BE2C (cell line): ENCODE measurements around the gene SMIM44.
A peak's percentile ranks its signal among the peaks of the same experiment; 100 is the strongest.

Source experiments
- DNase-seq: peaks from one replicate; pipeline ENCODE4 v3.0.0-alpha.2; 2020
- H3K27me3 ChIP-seq: fragments of 250-450 bp; sonication (Bioruptor Pico); 2 replicates; pipeline ENCODE4 v1.5.1; 2020; ENCODE audit warnings: mild to moderate bottlenecking
- H3K36me3 ChIP-seq: fragments of 250-450 bp; sonication (Bioruptor Pico); 2 replicates; pipeline ENCODE4 v1.5.1; 2020; ENCODE audit warnings: mild to moderate bottlenecking
- H3K4me1 ChIP-seq: fragments of 250-450 bp; sonication (Bioruptor Pico); 2 replicates; pipeline ENCODE4 v1.5.1; 2020
- H3K4me3 ChIP-seq: 2 replicates; pipeline ENCODE4 v1.5.1; 2011; ENCODE audit warnings: low read depth, low read length
- H3K9me3 ChIP-seq: fragments of 250-450 bp; sonication (Bioruptor Pico); 2 replicates; pipeline ENCODE4 v1.5.1; 2020
- TF ChIP-seq, protein P1 (sequence below): IDR thresholded peaks from 2 replicates; pipeline ENCODE4 v1.5.1; 2012; ENCODE audit warnings: mild to moderate bottlenecking, low read depth, low read length

Gene SMIM44

DNA sequence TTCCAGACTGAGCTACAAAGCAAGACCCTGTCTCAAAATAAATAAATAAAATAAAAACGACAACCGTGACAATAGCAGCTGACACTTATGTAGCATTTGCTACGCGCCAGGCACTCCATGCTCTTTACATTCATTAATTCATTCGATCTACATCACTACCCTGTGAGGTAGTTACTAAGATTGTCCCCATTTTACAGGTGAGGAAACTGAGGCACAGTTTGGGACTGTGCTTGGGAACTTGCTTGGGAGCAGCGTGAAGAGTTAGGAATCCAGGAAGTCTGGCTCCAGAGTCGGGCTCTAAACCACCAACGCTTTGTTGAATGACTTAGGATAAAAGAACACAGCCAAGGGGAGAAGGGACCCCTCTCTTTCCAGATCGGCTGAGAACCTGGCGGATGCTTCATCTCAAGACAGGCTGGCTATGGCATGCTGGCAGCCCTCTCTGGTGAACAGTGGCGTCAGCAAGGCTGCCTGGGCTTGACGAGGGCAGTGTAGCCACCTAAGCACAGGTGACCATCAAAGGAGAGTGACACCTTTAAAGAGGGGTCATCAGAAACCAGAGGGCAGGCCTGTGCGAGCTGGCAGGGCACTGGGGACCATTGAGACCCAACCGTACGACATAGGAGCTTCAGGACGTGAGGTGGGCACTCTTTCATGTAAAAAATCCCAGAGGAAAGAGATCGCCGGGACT is 16.6 kb upstream of the SMIM44 start:
- Histone ChIP-seq H3K4me3 (peak overlapping the region; percentile 100), H3K36me3 (peaks cover 24% of the 10 kb centered on the region), H3K4me1 (no peaks in the 10 kb centered on the region; the same call in none of the 2 replicates), H3K27me3 (no peaks in the 10 kb centered on the region), H3K9me3 (no peaks in the 10 kb centered on the region)
- TF ChIP-seq, protein P1, sequence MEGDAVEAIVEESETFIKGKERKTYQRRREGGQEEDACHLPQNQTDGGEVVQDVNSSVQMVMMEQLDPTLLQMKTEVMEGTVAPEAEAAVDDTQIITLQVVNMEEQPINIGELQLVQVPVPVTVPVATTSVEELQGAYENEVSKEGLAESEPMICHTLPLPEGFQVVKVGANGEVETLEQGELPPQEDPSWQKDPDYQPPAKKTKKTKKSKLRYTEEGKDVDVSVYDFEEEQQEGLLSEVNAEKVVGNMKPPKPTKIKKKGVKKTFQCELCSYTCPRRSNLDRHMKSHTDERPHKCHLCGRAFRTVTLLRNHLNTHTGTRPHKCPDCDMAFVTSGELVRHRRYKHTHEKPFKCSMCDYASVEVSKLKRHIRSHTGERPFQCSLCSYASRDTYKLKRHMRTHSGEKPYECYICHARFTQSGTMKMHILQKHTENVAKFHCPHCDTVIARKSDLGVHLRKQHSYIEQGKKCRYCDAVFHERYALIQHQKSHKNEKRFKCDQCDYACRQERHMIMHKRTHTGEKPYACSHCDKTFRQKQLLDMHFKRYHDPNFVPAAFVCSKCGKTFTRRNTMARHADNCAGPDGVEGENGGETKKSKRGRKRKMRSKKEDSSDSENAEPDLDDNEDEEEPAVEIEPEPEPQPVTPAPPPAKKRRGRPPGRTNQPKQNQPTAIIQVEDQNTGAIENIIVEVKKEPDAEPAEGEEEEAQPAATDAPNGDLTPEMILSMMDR: no peak
- DNase-seq: no peak

DNA sequence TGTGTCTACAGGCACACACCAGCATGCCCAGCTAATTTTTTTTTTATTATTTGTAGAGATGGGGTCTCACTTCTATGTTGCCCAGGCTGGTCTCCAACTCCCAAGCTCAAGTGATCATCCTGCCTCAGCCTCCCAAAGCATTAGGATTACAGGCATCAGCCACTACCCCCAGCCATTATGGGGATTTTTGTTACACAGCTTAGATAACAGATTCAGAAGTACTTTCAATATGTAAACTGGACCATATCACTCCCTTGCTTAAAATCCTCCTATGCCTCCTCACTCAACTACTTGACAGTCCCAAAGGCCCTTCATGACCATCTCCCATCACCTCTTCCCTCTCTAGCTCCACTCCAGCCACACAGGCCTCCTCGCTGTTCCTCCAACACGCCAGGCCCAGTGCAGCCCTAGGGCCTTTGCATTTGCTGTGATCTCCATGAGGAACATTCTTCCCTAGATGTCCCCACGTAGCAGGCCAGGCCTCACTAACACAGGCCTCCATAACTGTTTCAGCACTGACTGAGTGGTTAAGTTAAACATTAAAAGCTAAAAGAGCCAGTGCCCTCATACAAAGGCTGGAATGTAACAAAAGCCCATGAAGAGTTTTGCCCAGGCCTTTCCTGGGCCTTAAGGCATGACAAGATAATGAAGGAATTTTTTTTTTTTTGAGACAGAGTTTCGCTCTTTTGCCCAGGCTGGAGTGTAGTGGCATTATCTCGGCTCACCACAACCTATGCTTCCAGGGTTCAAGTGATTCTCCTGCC is 14.7 kb upstream of the SMIM44 start:
- no peak for DNase-seq
- TF ChIP-seq, protein P1: no peak
- H3K36me3 ChIP-seq: peaks cover 36% of the 10 kb centered on the region

DNA sequence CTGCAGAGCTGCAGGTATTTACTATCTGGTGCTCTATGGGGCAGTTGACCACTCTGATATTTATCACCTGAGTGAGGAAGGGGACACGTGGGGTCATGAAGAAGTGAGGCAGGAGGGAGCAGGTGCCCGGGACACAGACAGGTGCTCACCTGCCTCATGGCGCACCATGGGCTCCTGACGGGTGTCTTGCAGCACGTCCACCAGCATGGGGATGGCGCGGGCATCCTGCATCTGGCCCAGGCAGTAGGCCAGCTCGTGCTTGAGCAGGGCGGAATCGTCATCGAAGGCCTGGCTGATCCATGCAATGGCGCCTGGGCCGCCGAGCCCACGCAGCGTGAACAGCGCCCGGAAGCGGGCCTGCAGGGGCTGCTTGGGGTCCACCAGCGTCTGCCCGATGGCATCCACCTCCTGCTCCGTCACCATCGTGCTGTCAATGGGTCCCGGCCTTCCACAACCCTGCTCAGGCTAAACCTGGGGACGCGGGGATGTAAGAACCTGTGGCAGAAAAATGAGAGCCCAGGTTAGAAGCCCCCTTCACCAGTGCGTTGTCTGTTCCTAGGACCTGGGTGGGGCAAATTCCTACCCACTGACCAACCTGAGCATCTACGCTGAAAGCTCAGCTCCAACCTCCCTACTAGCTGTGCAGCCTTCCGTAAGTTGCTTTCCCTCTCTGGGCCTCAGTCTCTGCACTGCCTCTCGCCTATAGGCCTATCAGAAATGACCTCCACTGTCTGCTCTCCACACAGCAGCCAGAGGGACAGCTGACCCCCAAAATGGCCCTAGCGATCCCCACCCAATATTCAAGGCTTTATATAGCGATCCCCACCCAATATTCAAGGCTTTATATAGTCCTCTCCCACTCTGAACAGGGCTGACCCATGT is 13.4 kb upstream of the SMIM44 start:
- no peak for DNase-seq
- H3K4me1 ChIP-seq: no peaks in the 10 kb centered on the region; the same call in 1 of the 2 replicates
- H3K9me3 ChIP-seq: no peaks in the 10 kb centered on the region
- peaks cover 48% of the 10 kb centered on the region for H3K36me3 ChIP-seq
- H3K27me3 ChIP-seq: no peaks in the 10 kb centered on the region
- TF ChIP-seq, protein P1: no peak
- H3K4me3 ChIP-seq: no peak overlapping the region

More for the DNA sequence above, 14.7 kb upstream of the SMIM44 start:
- H3K4me3 ChIP-seq: no peak overlapping the region
- no peaks in the 10 kb centered on the region for H3K9me3 ChIP-seq
- no peaks in the 10 kb centered on the region for H3K27me3 ChIP-seq
- H3K4me1 ChIP-seq: no peaks in the 10 kb centered on the region; the same call in 1 of the 2 replicates

DNA sequence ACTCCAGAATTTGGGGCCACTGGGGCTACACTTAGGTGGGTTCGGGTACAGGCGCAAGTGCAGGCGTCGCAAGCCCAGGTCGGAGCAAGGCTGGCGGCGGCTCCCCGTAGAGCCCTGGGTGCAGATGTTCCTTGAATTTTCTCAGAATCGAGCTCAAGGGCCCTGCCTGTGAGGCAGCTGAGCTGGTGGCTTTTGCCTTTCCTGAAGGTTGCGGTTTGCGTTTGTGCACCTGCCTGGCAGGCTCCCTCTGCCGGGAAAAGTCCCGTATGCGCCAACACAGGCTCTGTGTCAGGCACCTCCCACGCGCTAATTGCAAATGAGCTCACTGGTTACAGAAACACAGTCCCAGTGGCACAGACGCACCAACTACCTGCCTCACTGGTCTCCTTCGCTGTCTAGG is 11.3 kb upstream of the SMIM44 start:
- Histone ChIP-seq H3K27me3 (no peaks in the 10 kb centered on the region), H3K4me1 (no peaks in the 10 kb centered on the region), H3K36me3 (peaks cover 54% of the 10 kb centered on the region), H3K9me3 (no peaks in the 10 kb centered on the region), H3K4me3 (no peak overlapping the region)
- TF ChIP-seq, protein P1: no peak
- no peak for DNase-seq

DNA sequence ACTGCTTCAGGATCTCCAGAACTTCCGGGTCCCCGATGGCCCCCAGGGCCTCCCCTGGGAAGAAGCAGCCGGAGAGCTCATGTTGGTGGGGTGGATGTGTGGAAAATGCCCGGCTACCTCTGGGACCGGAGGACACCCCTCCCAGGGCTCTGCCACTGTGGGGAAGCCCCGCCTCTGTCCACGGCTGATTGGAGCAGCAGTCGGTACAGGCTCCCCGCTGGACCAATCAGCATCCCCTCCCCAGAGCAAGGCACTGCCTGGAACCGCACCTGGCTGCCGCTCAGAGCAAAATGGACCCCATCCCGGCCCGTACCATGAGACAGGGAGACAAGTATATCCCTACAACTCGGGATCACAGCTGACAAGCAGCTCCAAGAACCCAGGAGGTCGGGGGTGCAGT is 10.8 kb upstream of the SMIM44 start:
- TF ChIP-seq, protein P1: no peak
- H3K9me3 ChIP-seq: no peaks in the 10 kb centered on the region
- no peak overlapping the region for H3K4me3 ChIP-seq
- peaks cover 54% of the 10 kb centered on the region for H3K36me3 ChIP-seq
- H3K4me1 ChIP-seq: no peaks in the 10 kb centered on the region
- DNase-seq: peak; percentile 63
- H3K27me3 ChIP-seq: no peaks in the 10 kb centered on the region
